HCT116 (cell line): ENCODE data around the gene OR2B2. TPM values are rescaled to one million over a fixed set of nuclear protein-coding genes. Genes with fewer than 3 reads are reported as not detected.

ENCODE experiments used
- ATAC-seq: fragments of 200-7000 bp; cut with Tn5 transposase; 2 replicates; pipeline ENCODE4 v1.9.1; 2020; ENCODE audit warnings: mild to moderate bottlenecking, moderate library complexity
- BruUV-seq: library from RNA; stranded (reverse); fragments of 400-500 nt; replicated peaks from 2 replicates; lab custom pipeline; 2021; lab: Mats Ljungman, UMichigan
- CTCF ChIA-PET: fragments of 300-600 bp; sonication (Branson Sonifier 250); formaldehyde crosslinking; loops from one replicate; lab custom pipeline; 2021; ENCODE audit warnings: antibody characterized with exemption; lab: Charles Lee
- POLR2A ChIA-PET: fragments of 300-600, 350-600 bp; sonication (Branson Sonifier 250); formaldehyde crosslinking; loops from one replicate; lab custom pipeline; 2021; ENCODE audit warnings: antibody characterized with exemption; lab: Charles Lee
- RAD21 ChIA-PET, 2 experiments: fragments of 300-600 bp; sonication (Branson Sonifier 250); formaldehyde crosslinking; loops; one replicate each; lab custom pipeline; 2023; ENCODE audit warnings: low total read pairs in 2 of 2; ENCODE audit not compliant: uncharacterized antibody in 2 of 2, unreplicated experiment in 2 of 2, low non-redundant PET in 1 of 2; lab: Charles Lee
- DNase-seq: peaks from one replicate; pipeline ENCODE4 v3.0.0-alpha.2; 2010; ENCODE audit warnings: low read depth, low spot score
- H2AFZ ChIP-seq: fragments of 200-600 bp; shearing (Covaris generic), sonication (generic); 2 replicates; pipeline ENCODE4 v1.6.1; 2017; ENCODE audit warnings: low read depth, mixed run types, mixed read lengths, antibody characterized with exemption, low read length; ENCODE audit not compliant: poor library complexity, severe bottlenecking
- H3K27ac ChIP-seq: 2 replicates; pipeline ENCODE4 v1.5.1; 2012; ENCODE audit warnings: low read depth, low read length
- H3K27me3 ChIP-seq: fragments of 200-600 bp; sonication (generic); 2 replicates; pipeline ENCODE4 v1.6.1; 2016; ENCODE audit warnings: mixed run types, low read length, mixed read lengths; ENCODE audit not compliant: insufficient read depth
- H3K36me3 ChIP-seq, 2 experiments: fragments of 200-500 bp in 1 of 2; fragments of 200-600 bp in 1 of 2; sonication (Bioruptor generic) in 1 of 2; sonication (generic) in 1 of 2; 2 replicates each; pipeline versions ENCODE4 v1.5.1 to v1.6.1; 2014 to 2016; ENCODE audit warnings: low read length in 2 of 2, inconsistent platforms in 1 of 2, mixed read lengths in 1 of 2, mixed run types in 1 of 2; ENCODE audit not compliant: insufficient read depth in 2 of 2, control insufficient read depth in 1 of 2
- H3K4me1 ChIP-seq, 2 experiments: fragments of 200-600 bp in 1 of 2; sonication (generic) in 1 of 2; 2 replicates each; pipeline versions ENCODE4 v1.5.1 to v1.6.1; 2012 to 2017; ENCODE audit warnings: low read length in 2 of 2, inconsistent platforms in 1 of 2, mild to moderate bottlenecking in 1 of 2, mixed read lengths in 1 of 2, mixed run types in 1 of 2, moderate library complexity in 1 of 2; ENCODE audit not compliant: insufficient read depth in 2 of 2, control insufficient read depth in 1 of 2
- H3K4me2 ChIP-seq: fragments of 200-600 bp; sonication (generic); 2 replicates; pipeline ENCODE4 v1.6.1; 2017; ENCODE audit warnings: mixed run types, low read length, mixed read lengths
- H3K4me3 ChIP-seq, 2 experiments: fragments of 200-600 bp in 1 of 2; sonication (generic) in 1 of 2; replicated peaks in 1 of 2; 2 replicates each; pipeline ENCODE4 v1.5.1; 2011 to 2016; ENCODE audit warnings: low read length in 2 of 2, control low read depth in 1 of 2, low read depth in 1 of 2, mild to moderate bottlenecking in 1 of 2, mixed read lengths in 1 of 2, mixed run types in 1 of 2
- H3K79me2 ChIP-seq: fragments of 200-600 bp; sonication (generic); 2 replicates; pipeline ENCODE4 v1.6.1; 2017; ENCODE audit warnings: mild to moderate bottlenecking, mixed run types, low read length, moderate library complexity, mixed read lengths; ENCODE audit not compliant: insufficient read depth
- H3K9ac ChIP-seq: fragments of 200-600 bp; sonication (generic); 2 replicates; pipeline ENCODE4 v1.6.1; 2016; ENCODE audit warnings: low read length, mixed read lengths
- H3K9me2 ChIP-seq: fragments of 200-600 bp; sonication (generic), shearing (Covaris generic); 2 replicates; pipeline ENCODE4 v1.6.1; 2017; ENCODE audit warnings: mixed run types, mild to moderate bottlenecking, moderate library complexity; ENCODE audit not compliant: insufficient read depth
- H3K9me3 ChIP-seq, 2 experiments: fragments of 200-500 bp in 1 of 2; fragments of 200-600 bp in 1 of 2; sonication (Bioruptor generic) in 1 of 2; sonication (generic) in 1 of 2; 2 replicates each; pipeline ENCODE4 v1.6.1; 2014 to 2017; ENCODE audit warnings: low read length in 2 of 2, mixed read lengths in 2 of 2, inconsistent platforms in 1 of 2, low read depth in 1 of 2, mild to moderate bottlenecking in 1 of 2, mixed run types in 1 of 2, moderate library complexity in 1 of 2; ENCODE audit not compliant: control insufficient read depth in 1 of 2, insufficient read depth in 1 of 2
- H4K20me1 ChIP-seq: fragments of 200-600 bp; sonication (generic), shearing (Covaris generic); 2 replicates; pipeline ENCODE4 v1.6.1; 2017; ENCODE audit warnings: mixed run types, mild to moderate bottlenecking, moderate library complexity; ENCODE audit not compliant: insufficient read depth
- CBX3 ChIP-seq: IDR thresholded peaks from 2 replicates; pipeline ENCODE4 v1.6.1; 2012; ENCODE audit warnings: low read depth
- CEBPB ChIP-seq: IDR thresholded peaks from 2 replicates; pipeline ENCODE4 v1.6.1; 2012; ENCODE audit warnings: low read depth
- EGR1 ChIP-seq: IDR thresholded peaks from 2 replicates; pipeline ENCODE4 v1.6.1; 2012; ENCODE audit warnings: low read depth
- ELF1 ChIP-seq: IDR thresholded peaks from 2 replicates; pipeline ENCODE4 v1.6.1; 2012; ENCODE audit warnings: low read depth, borderline replicate concordance
- EZH2 ChIP-seq: fragments of 200-600 bp; sonication (generic); IDR thresholded peaks from 2 replicates; pipeline ENCODE4 v1.6.1; 2017; ENCODE audit warnings: antibody characterized with exemption, mixed run types
- FOSL1 ChIP-seq: IDR thresholded peaks from 2 replicates; pipeline ENCODE4 v1.6.1; 2012; ENCODE audit warnings: low read depth
- POLR2A ChIP-seq: IDR thresholded peaks from 2 replicates; pipeline ENCODE4 v1.7.0; 2011; ENCODE audit warnings: borderline replicate concordance; ENCODE audit not compliant: insufficient read depth, insufficient read length; ENCODE audit errors: extremely low read depth
- POLR2AphosphoS5 ChIP-seq: IDR thresholded peaks from 2 replicates; pipeline ENCODE4 v1.6.1; 2011; ENCODE audit warnings: mild to moderate bottlenecking, low read depth, low read length, moderate library complexity
- RAD21 ChIP-seq: IDR thresholded peaks from 2 replicates; pipeline ENCODE4 v1.6.1; 2012; ENCODE audit warnings: low read depth, mild to moderate bottlenecking
- SIN3A ChIP-seq: IDR thresholded peaks from 2 replicates; pipeline ENCODE4 v1.6.1; 2012; ENCODE audit warnings: low read depth
- SP1 ChIP-seq: IDR thresholded peaks from 2 replicates; pipeline ENCODE4 v1.6.1; 2012; ENCODE audit warnings: low read depth
- SRF ChIP-seq: IDR thresholded peaks from 2 replicates; pipeline ENCODE4 v1.6.1; 2012; ENCODE audit warnings: low read depth
- ZNF274 ChIP-seq: fragments of 200-500 bp; sonication (Bioruptor generic); IDR thresholded peaks from 2 replicates; pipeline ENCODE4 v1.6.1; 2014; ENCODE audit warnings: mild to moderate bottlenecking, low read depth, low read length, inconsistent platforms
- intact Hi-C: fragments of 100-400 bp; cut with micrococcal nuclease; formaldehyde crosslinking; loops from 2 replicates; pipeline ENCODE4 v1.10.0; 2022
- total RNA-seq: library from RNA; stranded (reverse); gene quantifications from one replicate; pipeline ENCODE4 v1.2.1, GENCODE V29; 2021; ENCODE audit not compliant: unreplicated experiment
- TF ChIP-seq, protein P1 (sequence below): IDR thresholded peaks from 2 replicates; pipeline ENCODE4 v1.6.1; 2012
- TF ChIP-seq, protein P2 (sequence below), 3 experiments: fragments of 200-600 bp in 1 of 3; sonication (generic) in 1 of 3; IDR thresholded peaks in 2 of 3; conservative IDR thresholded peaks in 1 of 3; 2 replicates each; pipeline ENCODE4 v1.5.1; 2012 to 2017; ENCODE audit warnings: low read depth in 2 of 3, low read length in 2 of 3, antibody characterized with exemption in 1 of 3, borderline replicate concordance in 1 of 3, control low read depth in 1 of 3, mild to moderate bottlenecking in 1 of 3, mixed read lengths in 1 of 3, mixed run types in 1 of 3, moderate library complexity in 1 of 3; ENCODE audit not compliant: insufficient read depth in 1 of 3
- TF ChIP-seq, protein P3 (sequence below): IDR thresholded peaks from 2 replicates; pipeline ENCODE4 v1.6.1; 2012

OR2B2 gene
- total RNA-seq, 1 experiment from 2014 or later = not detected

DNA sequence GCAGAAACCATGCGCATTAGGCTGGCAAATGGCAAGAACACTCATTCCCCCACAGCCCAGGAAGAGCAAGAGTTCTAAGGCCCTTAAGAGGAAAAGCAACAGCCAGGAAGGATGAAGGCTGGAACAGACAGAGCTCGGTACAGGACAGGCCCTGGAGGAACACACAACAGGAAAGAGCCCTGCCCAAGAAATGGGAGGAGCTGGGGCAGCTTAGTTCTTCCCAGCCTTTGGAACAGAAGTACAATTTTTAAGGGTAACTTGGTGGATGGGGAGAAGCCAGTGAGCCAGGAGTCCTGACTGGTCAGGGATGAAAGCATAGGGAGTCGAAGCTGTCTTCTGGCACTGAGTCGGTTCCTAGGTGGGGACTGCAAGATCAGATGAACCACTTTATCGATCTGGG is 32.4 kb downstream of the OR2B2 start (continued):
- TF ChIP-seq POLR2A (no peak), ELF1 (no peak)

DNA sequence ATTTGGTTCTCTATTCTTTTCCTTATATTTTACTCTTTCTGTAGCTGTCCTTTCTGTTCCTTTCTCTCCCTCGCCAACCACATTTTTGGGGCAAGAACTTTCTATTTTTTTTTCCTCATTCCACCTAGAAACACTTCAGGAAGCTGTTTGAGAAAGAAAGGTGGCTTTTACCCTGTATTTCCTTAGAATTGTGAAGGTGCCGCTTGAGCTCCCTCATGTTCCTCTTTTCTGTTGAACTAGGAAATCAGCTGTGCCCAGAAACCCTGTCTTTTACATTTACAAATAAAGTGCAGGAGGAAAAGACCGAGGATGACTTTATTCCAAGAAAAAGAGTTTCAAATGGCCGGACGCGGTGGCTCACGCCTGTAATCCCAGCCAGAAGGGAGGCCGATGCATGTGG is 38.2 kb downstream of the OR2B2 start:
- Histone ChIP-seq H3K9me3 (no peaks in the 10 kb centered on the region), H3K79me2 (no peaks in the 10 kb centered on the region), H2AFZ (no peak overlapping the region), H3K4me1 (no peaks in the 10 kb centered on the region), H3K9ac (no peak overlapping the region), H3K9me2 (no peaks in the 10 kb centered on the region), H3K36me3 (no peaks in the 10 kb centered on the region), H3K27me3 (no peaks in the 10 kb centered on the region), H3K27ac (no peak overlapping the region), H3K4me2 (no peak overlapping the region), H4K20me1 (no peaks in the 10 kb centered on the region), H3K4me3 (no peak overlapping the region)
- intact Hi-C loops = no loop called here
- DNase-seq = no peak
- TF ChIP-seq EGR1 (no peak), FOSL1 (no peak), SP1 (no peak), CBX3 (no peak)
- ChIA-PET POLR2A (interaction anchor here (0.8 kb wide), 1 partner anchor 19 kb away, joined by 3 read pairs; a partner anchor contains a TSS), CTCF (no interaction called here), RAD21 (no interaction called here)
- no TSS peak for BruUV-seq
- no peak for ATAC-seq

DNA sequence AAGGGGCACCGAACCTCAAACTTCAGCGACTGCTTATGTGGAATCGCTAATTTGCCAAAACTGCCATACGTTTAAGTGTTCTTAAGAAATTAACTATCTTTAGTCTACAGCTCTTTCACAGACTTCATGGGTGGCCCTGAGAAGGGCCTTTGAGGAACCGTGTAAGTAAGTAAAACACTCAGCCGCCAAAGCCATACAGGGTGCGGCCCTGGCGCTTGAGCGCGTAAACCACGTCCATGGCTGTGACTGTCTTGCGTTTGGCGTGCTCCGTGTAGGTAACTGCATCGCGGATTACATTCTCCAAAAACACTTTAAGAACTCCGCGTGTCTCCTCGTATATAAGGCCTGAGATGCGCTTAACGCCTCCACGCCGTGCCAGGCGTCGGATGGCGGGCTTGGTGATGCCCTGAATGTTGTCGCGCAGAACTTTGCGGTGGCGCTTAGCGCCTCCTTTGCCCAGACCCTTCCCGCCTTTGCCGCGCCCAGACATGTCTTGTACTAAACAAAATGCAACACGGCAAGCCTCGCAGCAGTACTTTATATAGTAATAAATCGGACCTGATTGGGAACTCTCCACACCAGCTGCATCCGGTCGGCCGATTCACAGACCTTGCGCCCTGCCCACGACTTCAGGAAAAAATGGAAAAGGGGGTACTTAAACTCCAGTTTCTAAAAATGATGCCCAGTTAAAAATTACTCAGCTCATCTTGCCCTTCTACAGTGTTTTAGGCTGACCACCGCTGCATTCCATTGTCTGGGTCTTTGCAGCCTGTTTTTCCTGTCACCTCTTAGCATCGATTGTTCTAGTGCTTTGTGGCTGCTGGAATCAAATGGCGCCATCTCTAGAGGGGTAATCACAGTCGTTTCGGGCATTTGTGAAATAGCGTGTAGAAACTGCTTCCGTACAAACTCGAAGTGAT is 38.9 kb downstream of the OR2B2 start:
- Histone ChIP-seq H3K79me2 (no peaks in the 10 kb centered on the region), H3K27ac (no peak overlapping the region), H3K36me3 (no peaks in the 10 kb centered on the region), H3K4me3 (no peak overlapping the region), H3K4me1 (no peaks in the 10 kb centered on the region), H3K9me3 (no peaks in the 10 kb centered on the region), H4K20me1 (no peaks in the 10 kb centered on the region), H3K9ac (no peak overlapping the region), H2AFZ (no peak overlapping the region), H3K4me2 (no peak overlapping the region), H3K27me3 (no peaks in the 10 kb centered on the region), H3K9me2 (no peaks in the 10 kb centered on the region)
- BruUV-seq = no TSS peak
- DNase-seq (no peak), ATAC-seq (no peak)
- RAD21 ChIA-PET = no interaction called here
- POLR2A ChIA-PET = interaction anchor here (1.3 kb wide), 1 partner anchor 20 kb away, joined by 7 read pairs; a partner anchor contains a TSS
- intact Hi-C loops = no loop called here
- CTCF ChIA-PET = no interaction called here
- TF ChIP-seq CEBPB (no peak), EZH2 (no peak), SIN3A (no peak), FOSL1 (no peak), ZNF274 (no peak), POLR2AphosphoS5 (no peak), ELF1 (no peak), SRF (no peak), CBX3 (no peak), RAD21 (no peak)
- TF ChIP-seq, protein P1, sequence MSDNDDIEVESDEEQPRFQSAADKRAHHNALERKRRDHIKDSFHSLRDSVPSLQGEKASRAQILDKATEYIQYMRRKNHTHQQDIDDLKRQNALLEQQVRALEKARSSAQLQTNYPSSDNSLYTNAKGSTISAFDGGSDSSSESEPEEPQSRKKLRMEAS = no peak
- TF ChIP-seq, protein P2, sequence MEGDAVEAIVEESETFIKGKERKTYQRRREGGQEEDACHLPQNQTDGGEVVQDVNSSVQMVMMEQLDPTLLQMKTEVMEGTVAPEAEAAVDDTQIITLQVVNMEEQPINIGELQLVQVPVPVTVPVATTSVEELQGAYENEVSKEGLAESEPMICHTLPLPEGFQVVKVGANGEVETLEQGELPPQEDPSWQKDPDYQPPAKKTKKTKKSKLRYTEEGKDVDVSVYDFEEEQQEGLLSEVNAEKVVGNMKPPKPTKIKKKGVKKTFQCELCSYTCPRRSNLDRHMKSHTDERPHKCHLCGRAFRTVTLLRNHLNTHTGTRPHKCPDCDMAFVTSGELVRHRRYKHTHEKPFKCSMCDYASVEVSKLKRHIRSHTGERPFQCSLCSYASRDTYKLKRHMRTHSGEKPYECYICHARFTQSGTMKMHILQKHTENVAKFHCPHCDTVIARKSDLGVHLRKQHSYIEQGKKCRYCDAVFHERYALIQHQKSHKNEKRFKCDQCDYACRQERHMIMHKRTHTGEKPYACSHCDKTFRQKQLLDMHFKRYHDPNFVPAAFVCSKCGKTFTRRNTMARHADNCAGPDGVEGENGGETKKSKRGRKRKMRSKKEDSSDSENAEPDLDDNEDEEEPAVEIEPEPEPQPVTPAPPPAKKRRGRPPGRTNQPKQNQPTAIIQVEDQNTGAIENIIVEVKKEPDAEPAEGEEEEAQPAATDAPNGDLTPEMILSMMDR (IDR thresholded peaks at IDR 0.05 in 2 of 3, conservative IDR thresholded peaks at IDR 0.05 in 1 of 3; ENCODE audit: borderline replicate concordance in 1 of 3, insufficient read depth in 1 of 3, low read depth in 2 of 3, low read length in 2 of 3) = no peak
- TF ChIP-seq, protein P3, sequence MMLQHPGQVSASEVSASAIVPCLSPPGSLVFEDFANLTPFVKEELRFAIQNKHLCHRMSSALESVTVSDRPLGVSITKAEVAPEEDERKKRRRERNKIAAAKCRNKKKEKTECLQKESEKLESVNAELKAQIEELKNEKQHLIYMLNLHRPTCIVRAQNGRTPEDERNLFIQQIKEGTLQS = no peak
